IMR-90 (cell line): Measurements from ENCODE around the gene OAS1. TPM values are rescaled to one million over a fixed set of nuclear protein-coding genes. Genes with fewer than 3 reads are reported as not detected.

Experiments
- ATAC-seq: fragments of 200-7000 bp; cut with Tn5 transposase; 2 replicates; pipeline ENCODE4 v1.9.1; 2020; ENCODE audit warnings: low read depth, mild to moderate bottlenecking, moderate library complexity
- BruUV-seq: library from RNA; stranded (reverse); fragments of 400-500 nt; replicated peaks from 2 replicates; lab custom pipeline; 2021; lab: Mats Ljungman, UMichigan
- CTCF ChIA-PET: fragments of 300-600 bp; formaldehyde crosslinking; extraction: SDS; loops from one replicate; lab custom pipeline; 2021; ENCODE audit warnings: antibody characterized with exemption; lab: Yijun Ruan, JAX
- POLR2A ChIA-PET: fragments of 300-600 bp; sonication (Branson Sonifier 250); formaldehyde crosslinking; loops from one replicate; lab custom pipeline; 2022; ENCODE audit warnings: antibody characterized with exemption; ENCODE audit not compliant: unreplicated experiment; lab: Charles Lee
- DNase-seq: peaks from one replicate; pipeline ENCODE4 v3.0.0; 2013
- H2AFZ ChIP-seq: replicated peaks from 2 replicates; pipeline ENCODE3; 2013; ENCODE audit warnings: low read length, mild to moderate bottlenecking; ENCODE audit not compliant: poor library complexity
- H2AK5ac ChIP-seq: 2 replicates; pipeline ENCODE4 v1.6.1; 2013; ENCODE audit warnings: low read depth, low read length, inconsistent platforms
- H2AK9ac ChIP-seq: replicated peaks from 2 replicates; pipeline ENCODE3; 2013; ENCODE audit warnings: mild to moderate bottlenecking, low read depth, low read length, moderate library complexity; ENCODE audit not compliant: poor library complexity
- H2BK120ac ChIP-seq: 2 replicates; pipeline ENCODE4 v1.6.1; 2013; ENCODE audit warnings: low read depth, low read length, inconsistent platforms
- H2BK15ac ChIP-seq: 3 replicates; pipeline ENCODE4 v1.6.1; 2013; ENCODE audit warnings: low read depth, low read length, inconsistent platforms
- H2BK20ac ChIP-seq: 2 replicates; pipeline ENCODE4 v1.6.1; 2013; ENCODE audit warnings: low read depth, mild to moderate bottlenecking, inconsistent platforms, low read length, moderate library complexity
- H2BK5ac ChIP-seq: 2 replicates; pipeline ENCODE4 v1.6.1; 2013; ENCODE audit warnings: mild to moderate bottlenecking, low read depth, low read length, inconsistent platforms; ENCODE audit not compliant: poor library complexity, severe bottlenecking
- H3K14ac ChIP-seq: replicated peaks from 2 replicates; pipeline ENCODE4 v1.6.1; 2013; ENCODE audit warnings: low read depth, low read length, inconsistent platforms
- H3K18ac ChIP-seq: 2 replicates; pipeline ENCODE4 v1.6.1; 2013; ENCODE audit warnings: low read depth, low read length, control low read depth
- H3K23ac ChIP-seq: 2 replicates; pipeline ENCODE4 v1.6.1; 2013; ENCODE audit warnings: low read depth, low read length, inconsistent platforms
- H3K27ac ChIP-seq: 2 replicates; pipeline ENCODE4 v1.5.1; 2013; ENCODE audit warnings: mild to moderate bottlenecking, control low read depth, low read length; ENCODE audit not compliant: insufficient read depth
- H3K27me3 ChIP-seq: 2 replicates; pipeline ENCODE4 v1.6.1; 2013; ENCODE audit warnings: low read length; ENCODE audit not compliant: control insufficient read depth, insufficient read depth
- H3K36me3 ChIP-seq: 2 replicates; pipeline ENCODE4 v1.6.1; 2013; ENCODE audit warnings: low read length, mixed read lengths; ENCODE audit not compliant: control insufficient read depth, insufficient read depth
- H3K4ac ChIP-seq: 2 replicates; pipeline ENCODE4 v1.6.1; 2013; ENCODE audit warnings: low read depth, low read length, inconsistent platforms
- H3K4me1 ChIP-seq: 2 replicates; pipeline ENCODE4 v1.6.1; 2013; ENCODE audit warnings: low read length, mixed read lengths; ENCODE audit not compliant: control insufficient read depth, insufficient read depth
- H3K4me2 ChIP-seq: 2 replicates; pipeline ENCODE4 v1.6.1; 2013; ENCODE audit warnings: low read depth, mild to moderate bottlenecking, control low read depth, low read length, moderate library complexity
- H3K4me3 ChIP-seq: 2 replicates; pipeline ENCODE4 v1.5.1; 2013; ENCODE audit warnings: low read depth, mild to moderate bottlenecking, control low read depth, low read length, moderate library complexity; ENCODE audit not compliant: insufficient read depth
- H3K56ac ChIP-seq: 2 replicates; pipeline ENCODE4 v1.6.1; 2013; ENCODE audit warnings: low read length, inconsistent platforms; ENCODE audit not compliant: insufficient read depth; ENCODE audit errors: extremely low read depth
- H3K79me1 ChIP-seq, 2 experiments: 2 replicates each; pipeline ENCODE4 v1.6.1; 2013; ENCODE audit warnings: low read length in 2 of 2, inconsistent platforms in 1 of 2, low read depth in 1 of 2
- H3K9ac ChIP-seq: 2 replicates; pipeline ENCODE4 v1.6.1; 2013; ENCODE audit warnings: low read depth, low read length, control low read depth
- H3K9me1 ChIP-seq: 2 replicates; pipeline ENCODE4 v1.6.1; 2013; ENCODE audit warnings: low read length, inconsistent platforms; ENCODE audit not compliant: insufficient read depth
- H3K9me3 ChIP-seq: 2 replicates; pipeline ENCODE4 v1.6.1; 2013; ENCODE audit warnings: low read length; ENCODE audit not compliant: control insufficient read depth, insufficient read depth
- H4K20me1 ChIP-seq: 2 replicates; pipeline ENCODE4 v1.6.1; 2013; ENCODE audit warnings: low read length, inconsistent platforms; ENCODE audit not compliant: insufficient read depth
- H4K5ac ChIP-seq: 2 replicates; pipeline ENCODE4 v1.6.1; 2013; ENCODE audit warnings: mild to moderate bottlenecking, low read depth, low read length, control low read depth
- H4K8ac ChIP-seq, 2 experiments: 2 replicates each; pipeline ENCODE4 v1.6.1; 2013; ENCODE audit warnings: low read depth in 2 of 2, low read length in 2 of 2, control low read depth in 1 of 2, inconsistent platforms in 1 of 2
- H4K91ac ChIP-seq: 2 replicates; pipeline ENCODE4 v1.6.1; 2013; ENCODE audit warnings: low read depth, low read length, inconsistent platforms; ENCODE audit not compliant: insufficient read depth
- FOS ChIP-seq: fragments of 150-350 bp; IDR thresholded peaks from 2 replicates; pipeline ENCODE4 v1.6.1; 2016; ENCODE audit warnings: low read depth, low read length
- RCOR1 ChIP-seq: IDR thresholded peaks from 2 replicates; pipeline ENCODE4 v1.6.1; 2012; ENCODE audit warnings: mild to moderate bottlenecking, low read length, improper control_type of control experiment; ENCODE audit not compliant: insufficient replicate concordance
- WGBS, 2 experiments: methylation state at CpG; one replicate each; pipeline versions ENCODE4 v1.1.5 to v1.1.7; 2013; ENCODE audit warnings: missing lambda C conversion rate in 2 of 2; ENCODE audit not compliant: insufficient read length in 1 of 2; ENCODE audit errors: extremely low coverage in 2 of 2; 5-methylcytosine and 5-hydroxymethylcytosine counted together
- dilution Hi-C: fragments of 300-500 bp; cut with HindIII; formaldehyde crosslinking; loops from one replicate; pipeline ENCODE4 v1.14.3; 2018; ENCODE audit warnings: low sequenced_read_pairs; ENCODE audit not compliant: unreplicated experiment
- in situ Hi-C: fragments of 300-500 bp; cut with MboI; formaldehyde crosslinking; loops from 3 replicates; pipeline ENCODE4 v1.14.3; 2019; ENCODE audit warnings: low sequenced_read_pairs, inconsistent platforms, mixed read lengths
- intact Hi-C: fragments of 100-400 bp; cut with micrococcal nuclease; formaldehyde crosslinking; loops from 2 replicates; pipeline ENCODE4 v1.10.0; 2022
- polyA plus RNA-seq, 3 experiments: library from polyadenylated mRNA; depleted of rRNA; stranded (reverse); fragments of >200 nt; gene quantifications; 2 replicates each; pipeline ENCODE4 v1.2.3, GENCODE V29; 2012; ENCODE audit warnings: low replicate concordance in 1 of 3
- total RNA-seq: library from RNA; depleted of rRNA; stranded (reverse); fragments of >200 nt; gene quantifications from 2 replicates; pipeline ENCODE4 v1.2.3, GENCODE V29; 2012

OAS1 gene
- total and polyA plus RNA-seq, 2 of the 4 experiments (the other 2 are of a cell fraction): not detected

DNA sequence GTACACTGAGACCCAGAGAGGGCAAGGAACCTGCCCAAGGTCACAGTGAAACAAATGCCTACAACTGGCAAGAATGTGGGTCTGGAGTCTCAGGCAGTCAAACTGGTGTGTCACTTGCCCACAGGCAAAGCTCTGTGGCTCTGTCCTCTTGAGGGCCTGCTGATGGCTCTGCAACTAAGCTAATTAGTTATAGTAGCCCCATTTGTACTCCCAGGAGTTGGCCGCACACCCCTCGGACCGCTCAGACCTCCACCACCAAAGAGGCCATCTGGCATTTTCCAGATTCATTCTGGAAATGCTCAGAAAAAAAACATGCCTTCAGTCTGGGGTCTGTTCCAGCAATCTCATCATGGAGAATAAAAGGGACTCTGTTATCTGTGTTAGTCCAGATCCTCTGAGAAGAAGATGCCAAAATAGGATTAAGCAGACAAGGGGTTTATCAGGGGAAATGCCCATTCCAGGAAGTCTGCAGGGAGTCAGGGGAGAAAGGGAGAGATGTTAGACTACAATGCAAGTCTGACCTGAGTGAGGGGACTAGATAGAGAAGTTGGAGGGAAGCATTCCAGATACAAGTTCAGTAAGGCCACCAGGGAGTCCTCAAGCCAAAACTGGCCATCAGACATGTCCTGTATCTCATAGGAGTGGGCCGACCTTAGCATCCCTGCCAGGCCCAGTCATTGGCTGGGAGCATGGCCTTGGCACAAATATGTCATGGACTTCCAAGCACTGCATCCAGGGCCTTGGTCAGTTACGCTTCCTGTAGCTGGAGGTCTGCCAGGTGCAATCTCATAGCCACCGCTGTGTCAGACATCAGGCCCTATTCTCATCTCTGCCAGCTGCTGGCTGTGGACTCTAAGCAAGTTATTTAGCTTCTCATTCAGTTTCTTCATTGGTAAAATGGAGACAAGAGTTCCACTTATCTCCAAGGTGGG, 15.4 kb upstream of the OAS1 start:
- no peak overlapping the region for H4K91ac ChIP-seq
- no peak overlapping the region for H3K4me2 ChIP-seq
- dilution Hi-C loops (no loop called here), intact Hi-C loops (no loop called here), in situ Hi-C loops (no loop called here)
- H2AK5ac ChIP-seq: no peak overlapping the region
- H2BK120ac ChIP-seq: no peak overlapping the region
- ChIA-PET POLR2A (no interaction called here), CTCF (no interaction called here)
- H3K79me1 ChIP-seq: no peaks in the 10 kb centered on the region
- DNase-seq (no peak), ATAC-seq (no peak)
- no peaks in the 10 kb centered on the region for H3K27me3 ChIP-seq
- no peaks in the 10 kb centered on the region for H3K9me1 ChIP-seq
- H4K20me1 ChIP-seq: no peaks in the 10 kb centered on the region
- H2BK5ac ChIP-seq: no peak overlapping the region
- no peaks in the 10 kb centered on the region for H3K9me3 ChIP-seq
- H3K9ac ChIP-seq: no peak overlapping the region
- no TSS peak for BruUV-seq
- no peak for TF ChIP-seq FOS
- TF ChIP-seq RCOR1: no peak
- H3K4me3 ChIP-seq: no peak overlapping the region
- no peak overlapping the region for H2AFZ ChIP-seq
- no peaks in the 10 kb centered on the region for H3K36me3 ChIP-seq
- 38% methylated on average over 2 of the region's 6 CpGs; no CpG with 5 or more reads in 1 of the 2 experiments for WGBS, 2 experiments
- no peak overlapping the region for H4K8ac ChIP-seq
- no peak overlapping the region for H2BK20ac ChIP-seq
- H4K5ac ChIP-seq: no peak overlapping the region
- no peak overlapping the region for H3K18ac ChIP-seq
- H3K23ac ChIP-seq: no peak overlapping the region
- no peak overlapping the region for H3K27ac ChIP-seq
- H3K56ac ChIP-seq: no peak overlapping the region
- H2BK15ac ChIP-seq: no peak overlapping the region
- no peak overlapping the region for H3K14ac ChIP-seq
- no peak overlapping the region for H2AK9ac ChIP-seq
- no peaks in the 10 kb centered on the region for H3K4me1 ChIP-seq
- no peak overlapping the region for H3K4ac ChIP-seq
